ENCODE measurements around the gene TIE1. TPM values are rescaled to one million over a fixed set of nuclear protein-coding genes. Genes with fewer than 3 reads are reported as not detected.

Gene TIE1
- 1.8 TPM for polyA plus RNA-seq (2013, experiment 1 of 4)
- polyA plus RNA-seq (2013, experiment 2 of 4): 1.4 TPM
- polyA plus RNA-seq (2013, experiment 3 of 4): 1.3 TPM
- 1.3 TPM for polyA plus RNA-seq (2013, experiment 4 of 4)

DNA sequence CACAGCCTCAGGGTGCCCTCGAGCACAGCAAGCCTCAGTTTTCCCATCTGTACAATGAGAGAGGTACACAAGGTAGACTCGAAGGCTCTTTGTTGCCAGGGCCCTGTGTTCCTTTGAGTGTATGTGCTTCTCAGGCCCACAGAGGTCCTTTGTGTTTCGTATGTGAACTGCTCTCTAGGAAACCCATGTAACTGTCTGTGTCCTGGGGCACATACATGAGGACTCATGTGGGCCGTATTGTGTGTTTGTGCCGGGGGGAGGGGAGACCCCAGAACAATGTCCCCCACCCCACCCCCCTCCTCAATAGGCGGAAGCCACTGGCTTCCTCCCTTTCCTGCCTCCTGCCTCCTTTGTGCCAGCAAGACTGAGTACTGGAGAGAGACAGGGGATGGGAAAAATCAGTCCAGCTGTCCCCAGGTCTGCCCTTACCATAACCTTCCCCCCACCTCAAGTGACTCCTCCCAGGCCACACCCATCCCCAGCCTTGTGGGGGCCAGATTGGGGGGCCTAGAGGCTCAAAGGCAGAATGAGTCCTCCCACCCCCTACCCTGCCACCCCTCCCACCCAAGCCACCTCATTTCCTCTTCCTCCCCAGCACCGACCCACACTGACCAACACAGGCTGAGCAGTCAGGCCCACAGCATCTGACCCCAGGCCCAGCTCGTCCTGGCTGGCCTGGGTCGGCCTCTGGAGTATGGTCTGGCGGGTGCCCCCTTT is at the start of gene TIE1:
Gene TIE1, plus strand, starts transcription at position 605 of the 717 bp plus-strand sequence. Its CDS starts 90 bp downstream, at position 695.
- peaks cover 7% of the 10 kb centered on the region for H3K4me1 ChIP-seq (ENCODE audit: control insufficient read depth, insufficient read depth, low read length)
- H3K27me3 ChIP-seq (ENCODE audit: control insufficient read depth, insufficient read depth, low read length, poor library complexity, severe bottlenecking): no peaks in the 10 kb centered on the region
- no peaks in the 10 kb centered on the region for H3K9me3 ChIP-seq (ENCODE audit: control insufficient read depth, low read length)
- H3K4me3 ChIP-seq (ENCODE audit: insufficient read depth, low read depth, low read length): no peak within 1 kb of the TSS
- no peaks in the 10 kb centered on the region for H3K36me3 ChIP-seq (ENCODE audit: control insufficient read depth, insufficient read depth, low read length)
- no peak within 1 kb of the TSS for H3K27ac ChIP-seq (ENCODE audit: insufficient read depth, low read depth, low read length, poor library complexity, severe bottlenecking)
- 87 to 88% methylated on average over 7 to 10 of the region's 10 CpGs for WGBS, 2 experiments

DNA sequence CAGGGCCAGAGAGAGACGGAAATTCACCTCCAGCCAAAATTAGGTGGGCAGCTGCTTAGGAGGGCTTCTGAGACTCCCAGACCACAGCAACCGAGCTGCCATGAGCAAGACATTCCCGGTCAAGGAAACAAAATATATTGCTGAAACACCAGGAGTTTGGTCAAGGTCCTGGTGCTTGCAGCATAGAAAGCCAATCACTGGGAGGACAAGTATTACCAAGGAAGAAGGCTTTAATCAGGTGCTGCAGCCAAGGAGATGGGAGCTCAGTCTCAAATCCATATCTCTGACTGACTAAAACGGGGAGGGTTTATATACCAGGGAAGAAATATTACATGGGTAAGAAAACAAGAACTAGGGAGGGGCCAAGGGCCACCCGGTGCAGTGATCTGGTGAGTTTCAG is 49.8 kb upstream of the TIE1 start:
- Histone ChIP-seq H3K27ac (ENCODE audit: insufficient read depth, low read depth, low read length, poor library complexity, severe bottlenecking) (no peak overlapping the region), H3K36me3 (ENCODE audit: control insufficient read depth, insufficient read depth, low read length) (no peaks in the 10 kb centered on the region), H3K9me3 (ENCODE audit: control insufficient read depth, low read length) (no peaks in the 10 kb centered on the region), H3K4me3 (ENCODE audit: insufficient read depth, low read depth, low read length) (no peak overlapping the region), H3K27me3 (ENCODE audit: control insufficient read depth, insufficient read depth, low read length, poor library complexity, severe bottlenecking) (no peaks in the 10 kb centered on the region), H3K4me1 (ENCODE audit: control insufficient read depth, insufficient read depth, low read length) (no peaks in the 10 kb centered on the region)
- 90 to 95% methylated on average over 5 of the region's 5 CpGs for WGBS, 2 experiments

DNA sequence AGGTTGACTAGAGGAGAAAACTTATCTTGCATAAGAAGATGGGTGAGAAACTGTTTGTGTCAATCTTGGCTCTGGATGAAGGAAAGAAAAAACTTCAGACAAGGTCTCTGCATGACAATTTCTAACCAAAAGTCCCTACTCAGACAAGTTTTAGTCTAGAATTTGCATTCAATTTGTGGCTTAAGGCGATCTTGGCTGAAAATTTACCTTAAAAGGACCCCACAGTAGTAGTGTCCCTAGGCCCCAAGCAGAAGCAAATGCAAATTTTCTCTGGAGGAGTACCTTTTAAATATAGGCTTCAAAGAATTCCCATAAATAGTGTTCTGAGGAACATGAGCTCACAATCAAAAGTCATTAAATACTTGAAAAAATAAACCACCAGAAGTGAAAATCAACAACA is 48.6 kb upstream of the TIE1 start:
- WGBS, 2 experiments: 82 to 89% methylated on average over 1 of the region's 1 CpG
- no peak overlapping the region for H3K27ac ChIP-seq (ENCODE audit: insufficient read depth, low read depth, low read length, poor library complexity, severe bottlenecking)

DNA sequence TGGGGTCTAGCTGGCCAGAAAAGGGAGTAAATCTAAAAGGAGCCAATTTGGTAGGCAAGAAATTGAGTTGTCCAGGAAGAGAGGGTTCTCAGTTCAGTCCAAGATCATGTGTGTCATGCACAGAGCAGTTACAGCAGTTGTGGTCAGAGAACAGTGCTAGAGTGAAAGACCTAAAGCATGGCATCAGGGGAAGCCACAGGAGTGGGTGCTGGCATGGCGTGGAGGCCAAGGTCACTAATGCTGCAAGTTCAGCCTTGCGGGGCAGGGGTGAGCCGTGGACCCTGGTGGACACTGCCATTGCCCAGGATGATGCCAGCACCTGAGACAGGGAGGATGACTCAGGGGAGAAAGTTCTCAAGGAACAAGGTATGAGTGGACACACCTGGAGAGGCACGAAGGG is 47.6 kb upstream of the TIE1 start:
- no peaks in the 10 kb centered on the region for H3K4me1 ChIP-seq (ENCODE audit: control insufficient read depth, insufficient read depth, low read length)
- no peaks in the 10 kb centered on the region for H3K27me3 ChIP-seq (ENCODE audit: control insufficient read depth, insufficient read depth, low read length, poor library complexity, severe bottlenecking)
- no peak overlapping the region for H3K27ac ChIP-seq (ENCODE audit: insufficient read depth, low read depth, low read length, poor library complexity, severe bottlenecking)
- no peaks in the 10 kb centered on the region for H3K36me3 ChIP-seq (ENCODE audit: control insufficient read depth, insufficient read depth, low read length)
- H3K9me3 ChIP-seq (ENCODE audit: control insufficient read depth, low read length): no peaks in the 10 kb centered on the region
- no peak overlapping the region for H3K4me3 ChIP-seq (ENCODE audit: insufficient read depth, low read depth, low read length)
- WGBS, 2 experiments: 92 to 94% methylated on average over 4 of the region's 4 CpGs

More for the DNA sequence above, 48.6 kb upstream of the TIE1 start:
- Histone ChIP-seq H3K9me3 (ENCODE audit: control insufficient read depth, low read length) (no peaks in the 10 kb centered on the region), H3K4me1 (ENCODE audit: control insufficient read depth, insufficient read depth, low read length) (no peaks in the 10 kb centered on the region), H3K36me3 (ENCODE audit: control insufficient read depth, insufficient read depth, low read length) (no peaks in the 10 kb centered on the region), H3K27me3 (ENCODE audit: control insufficient read depth, insufficient read depth, low read length, poor library complexity, severe bottlenecking) (no peaks in the 10 kb centered on the region), H3K4me3 (ENCODE audit: insufficient read depth, low read depth, low read length) (no peak overlapping the region)

DNA sequence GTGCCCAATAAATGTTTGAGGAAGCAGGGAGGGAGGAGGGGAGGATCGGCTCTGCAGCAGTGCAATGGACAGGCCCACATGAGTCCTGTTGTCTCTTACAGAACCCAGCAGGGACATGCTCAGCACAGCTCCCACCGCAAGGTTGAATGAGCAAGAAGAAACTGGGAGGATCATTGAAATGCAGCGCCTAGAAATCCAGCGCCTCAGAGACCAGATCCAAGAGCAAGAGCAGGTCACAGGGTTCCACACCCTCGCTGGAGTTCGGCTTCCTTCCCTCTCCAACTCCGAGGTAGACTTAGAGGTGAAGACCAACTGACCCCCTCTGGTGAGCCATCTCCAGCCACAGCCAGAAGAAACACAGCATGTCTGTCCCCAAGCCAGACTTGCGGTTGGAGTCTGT is 46.9 kb upstream of the TIE1 start:
- Histone ChIP-seq H3K36me3 (ENCODE audit: control insufficient read depth, insufficient read depth, low read length) (no peaks in the 10 kb centered on the region), H3K4me1 (ENCODE audit: control insufficient read depth, insufficient read depth, low read length) (no peaks in the 10 kb centered on the region), H3K27ac (ENCODE audit: insufficient read depth, low read depth, low read length, poor library complexity, severe bottlenecking) (no peak overlapping the region), H3K4me3 (ENCODE audit: insufficient read depth, low read depth, low read length) (no peak overlapping the region), H3K9me3 (ENCODE audit: control insufficient read depth, low read length) (no peaks in the 10 kb centered on the region), H3K27me3 (ENCODE audit: control insufficient read depth, insufficient read depth, low read length, poor library complexity, severe bottlenecking) (no peaks in the 10 kb centered on the region)
- WGBS, 2 experiments: 89% methylated on average over 8 of the region's 8 CpGs

DNA sequence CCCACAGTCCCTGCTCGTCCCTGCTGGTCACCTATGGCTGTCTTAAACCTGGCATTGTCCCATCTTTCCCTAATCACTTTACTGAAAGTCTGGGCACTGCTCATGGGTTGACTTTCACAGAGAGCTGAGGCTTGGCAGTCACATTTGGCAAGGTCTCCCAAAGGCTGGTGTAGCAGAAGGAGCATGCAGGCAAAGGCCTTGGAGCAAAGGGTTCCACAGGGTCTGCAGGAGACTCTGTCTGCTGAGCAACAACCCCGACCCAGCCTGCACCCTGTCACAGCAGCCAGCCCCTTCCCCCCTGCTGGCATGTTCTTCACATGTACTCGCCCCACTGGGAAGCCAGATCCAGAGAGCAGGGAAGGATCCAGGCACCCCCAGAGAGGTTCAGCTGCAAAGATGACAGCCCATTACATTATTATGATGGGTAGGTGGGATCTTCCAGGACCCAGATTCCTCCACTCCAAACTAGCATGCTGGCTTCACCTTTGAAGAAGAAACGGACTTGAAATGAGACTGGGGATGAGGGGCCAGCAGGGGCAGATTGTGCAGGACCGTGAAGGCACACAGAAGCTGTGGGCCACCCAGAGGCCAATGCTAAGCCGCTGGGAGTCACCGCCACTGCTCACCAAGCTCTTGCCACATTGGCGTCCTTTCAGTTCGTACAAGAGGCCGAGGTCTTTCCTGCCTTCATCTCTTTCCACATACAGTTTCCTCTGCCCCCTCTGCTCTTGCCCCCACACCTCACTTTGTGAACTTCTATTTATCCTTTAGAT is 45.2 kb upstream of the TIE1 start:
- H3K4me3 ChIP-seq (ENCODE audit: insufficient read depth, low read depth, low read length): no peak overlapping the region
- no peak overlapping the region for H3K27ac ChIP-seq (ENCODE audit: insufficient read depth, low read depth, low read length, poor library complexity, severe bottlenecking)
- 69 to 71% methylated on average over 10 of the region's 10 CpGs for WGBS, 2 experiments
- no peaks in the 10 kb centered on the region for H3K36me3 ChIP-seq (ENCODE audit: control insufficient read depth, insufficient read depth, low read length)
- no peaks in the 10 kb centered on the region for H3K4me1 ChIP-seq (ENCODE audit: control insufficient read depth, insufficient read depth, low read length)
- H3K9me3 ChIP-seq (ENCODE audit: control insufficient read depth, low read length): no peaks in the 10 kb centered on the region
- H3K27me3 ChIP-seq (ENCODE audit: control insufficient read depth, insufficient read depth, low read length, poor library complexity, severe bottlenecking): no peaks in the 10 kb centered on the region

DNA sequence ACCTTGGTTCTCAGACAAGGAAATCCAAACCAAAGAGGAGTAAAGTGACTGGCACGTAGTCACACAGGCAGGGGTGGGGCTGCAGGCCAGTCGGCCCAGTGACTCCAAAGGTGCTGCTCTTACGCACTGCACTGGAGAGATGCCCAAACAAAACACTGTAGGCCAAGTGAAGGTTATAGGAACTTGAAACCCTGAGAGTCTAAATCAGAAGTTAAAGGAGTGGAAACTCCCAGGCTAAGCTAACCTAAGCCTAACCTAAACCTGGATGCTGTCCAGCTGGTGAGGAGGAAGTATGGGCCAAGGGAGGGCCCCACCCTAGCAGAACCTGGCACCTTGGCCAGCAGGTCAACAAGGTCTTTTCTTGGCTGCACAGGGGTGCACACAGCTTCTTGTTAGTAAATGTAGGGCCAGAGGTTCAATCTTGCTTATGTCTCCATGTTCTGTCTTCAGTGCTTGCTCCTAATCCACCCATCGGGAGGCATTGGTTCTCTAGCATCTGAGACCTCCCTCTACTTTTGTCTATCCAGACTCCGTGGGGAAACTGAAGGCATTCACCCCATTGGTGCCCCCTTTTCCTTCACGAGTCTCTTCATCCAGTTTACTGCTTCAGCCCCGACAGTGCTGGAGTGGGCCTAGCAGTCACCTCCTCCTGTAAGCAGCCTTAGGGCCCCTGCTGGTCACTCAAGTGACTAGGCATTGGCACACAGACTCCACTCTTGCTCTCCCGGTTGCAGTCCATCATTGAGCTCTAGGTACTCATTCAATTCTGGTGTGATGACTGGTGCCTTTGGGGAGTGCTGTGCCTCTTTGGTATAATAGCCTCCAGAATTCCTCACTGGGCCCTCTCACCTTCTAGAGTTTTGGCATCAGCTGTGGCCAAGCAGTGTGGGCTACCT is 43.9 kb upstream of the TIE1 start:
- WGBS, 2 experiments: 91 to 92% methylated on average over 8 of the region's 8 CpGs
- Histone ChIP-seq H3K9me3 (ENCODE audit: control insufficient read depth, low read length) (no peaks in the 10 kb centered on the region), H3K36me3 (ENCODE audit: control insufficient read depth, insufficient read depth, low read length) (no peaks in the 10 kb centered on the region)

DNA sequence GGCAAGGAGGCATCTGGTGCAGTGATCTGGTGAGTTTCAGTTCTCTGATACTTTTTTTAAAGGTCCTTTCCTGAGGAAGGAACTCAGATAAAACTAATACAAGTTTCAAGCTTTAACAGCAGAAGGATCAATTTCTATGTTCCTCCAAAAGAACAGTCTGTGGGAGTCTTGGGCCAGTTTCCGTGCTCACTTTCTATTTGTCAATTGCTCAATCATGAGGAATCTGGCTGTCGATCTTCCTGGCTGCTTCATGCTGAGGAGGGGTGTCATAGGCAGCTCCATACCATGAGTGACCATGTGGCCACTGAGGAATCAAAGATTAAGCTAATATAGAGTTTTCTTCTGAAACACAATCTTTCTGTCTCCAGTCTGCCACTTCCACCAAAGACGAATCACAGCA is 42.4 kb upstream of the TIE1 start:
- Histone ChIP-seq H3K4me3 (ENCODE audit: insufficient read depth, low read depth, low read length) (no peak overlapping the region), H3K27ac (ENCODE audit: insufficient read depth, low read depth, low read length, poor library complexity, severe bottlenecking) (no peak overlapping the region), H3K4me1 (ENCODE audit: control insufficient read depth, insufficient read depth, low read length) (no peaks in the 10 kb centered on the region), H3K36me3 (ENCODE audit: control insufficient read depth, insufficient read depth, low read length) (no peaks in the 10 kb centered on the region), H3K9me3 (ENCODE audit: control insufficient read depth, low read length) (no peaks in the 10 kb centered on the region), H3K27me3 (ENCODE audit: control insufficient read depth, insufficient read depth, low read length, poor library complexity, severe bottlenecking) (no peaks in the 10 kb centered on the region)
- WGBS, 2 experiments: 58 to 61% methylated on average over 3 of the region's 3 CpGs

More for the DNA sequence above, 43.9 kb upstream of the TIE1 start:
- Histone ChIP-seq H3K4me1 (ENCODE audit: control insufficient read depth, insufficient read depth, low read length) (no peaks in the 10 kb centered on the region), H3K27ac (ENCODE audit: insufficient read depth, low read depth, low read length, poor library complexity, severe bottlenecking) (no peak overlapping the region), H3K27me3 (ENCODE audit: control insufficient read depth, insufficient read depth, low read length, poor library complexity, severe bottlenecking) (no peaks in the 10 kb centered on the region), H3K4me3 (ENCODE audit: insufficient read depth, low read depth, low read length) (no peak overlapping the region)

DNA sequence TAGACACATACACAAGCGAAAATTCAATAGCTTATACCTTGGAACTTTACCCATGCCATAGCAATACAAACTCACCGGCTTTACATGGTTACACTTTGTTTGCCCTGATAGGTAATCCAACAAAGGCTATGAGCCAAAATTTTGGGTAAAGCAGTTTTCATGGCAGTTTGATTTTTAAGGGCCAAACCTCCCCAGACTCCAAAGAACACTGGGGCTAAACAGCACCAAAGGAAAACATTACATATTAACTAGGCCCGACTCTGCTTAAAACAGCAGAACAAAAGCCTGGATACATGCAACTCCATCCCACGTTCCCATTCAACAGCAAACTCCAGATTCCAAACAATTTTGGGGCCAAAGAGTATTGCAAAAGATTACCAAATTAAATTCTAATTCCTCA is 35.4 kb upstream of the TIE1 start:
- Histone ChIP-seq H3K4me3 (ENCODE audit: insufficient read depth, low read depth, low read length) (no peak overlapping the region), H3K36me3 (ENCODE audit: control insufficient read depth, insufficient read depth, low read length) (no peaks in the 10 kb centered on the region), H3K27ac (ENCODE audit: insufficient read depth, low read depth, low read length, poor library complexity, severe bottlenecking) (no peak overlapping the region), H3K4me1 (ENCODE audit: control insufficient read depth, insufficient read depth, low read length) (no peaks in the 10 kb centered on the region), H3K27me3 (ENCODE audit: control insufficient read depth, insufficient read depth, low read length, poor library complexity, severe bottlenecking) (no peaks in the 10 kb centered on the region), H3K9me3 (ENCODE audit: control insufficient read depth, low read length) (no peaks in the 10 kb centered on the region)
- 89 to 92% methylated on average over 4 of the region's 4 CpGs for WGBS, 2 experiments
